Bronchial epithelial cell (primary cell): ENCODE results near the gene LIMS1. TPM values are rescaled to one million over a fixed set of nuclear protein-coding genes. Genes with fewer than 3 reads are reported as not detected.
"Not testable (repeated sequence)": the region's sequence is repeated elsewhere in the genome, so short reads cannot be mapped to it uniquely, and the experiment has no call there.

Source experiments
- DNase-seq: peaks from one replicate; pipeline ENCODE4 v3.0.0-alpha.2; 2010; ENCODE audit warnings: low read depth
- FAIRE-seq: peaks from 2 replicates; lab custom pipeline; 2011; peaks lifted over from hg19 to GRCh38; lab: Jason Lieb, UNC
- H3K27me3 ChIP-seq: 2 replicates; pipeline ENCODE4 v1.5.1; 2011; ENCODE audit warnings: low read length; ENCODE audit not compliant: control insufficient read depth, insufficient read depth
- H3K36me3 ChIP-seq: 2 replicates; pipeline ENCODE4 v1.5.1; 2011; ENCODE audit warnings: low read length; ENCODE audit not compliant: control insufficient read depth, insufficient read depth
- H3K4me3 ChIP-seq: 2 replicates; pipeline ENCODE4 v1.5.1; 2011; ENCODE audit warnings: mild to moderate bottlenecking, low read depth, low read length, control low read depth
- total RNA-seq: library from RNA; depleted of rRNA; stranded (reverse); fragments of >200 nt; gene quantifications from 2 replicates; pipeline ENCODE4 v1.2.1, GENCODE V29; 2014
- TF ChIP-seq, protein P1 (sequence below): IDR thresholded peaks from 2 replicates; pipeline ENCODE4 v1.5.1; 2011; ENCODE audit warnings: mild to moderate bottlenecking, moderate library complexity, low read length, control low read depth, inconsistent platforms; ENCODE audit not compliant: insufficient read depth, severe bottlenecking

LIMS1 gene
- total RNA-seq, 1 donor from 2014 or later: 42.1 TPM

DNA sequence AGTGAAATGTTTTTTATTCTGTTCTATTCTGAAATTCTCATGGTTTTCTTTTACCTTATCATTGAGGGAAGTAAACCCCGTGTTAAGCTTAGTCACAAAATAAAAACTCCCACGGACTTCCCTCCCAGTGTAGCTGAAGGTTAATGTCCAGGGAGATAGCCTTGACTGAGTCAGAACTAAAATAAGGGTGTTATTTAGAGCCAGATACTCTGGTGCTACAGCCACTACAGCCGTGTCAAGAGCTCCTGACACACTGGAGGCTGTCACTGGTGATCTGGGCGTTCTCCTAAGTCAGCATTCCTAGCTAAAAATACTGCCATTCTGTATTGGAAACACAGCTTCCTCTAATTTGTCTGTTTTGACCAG lies 103.0 kb downstream of the LIMS1 start:
- H3K4me3 ChIP-seq: no peak overlapping the region
- TF ChIP-seq, protein P1, sequence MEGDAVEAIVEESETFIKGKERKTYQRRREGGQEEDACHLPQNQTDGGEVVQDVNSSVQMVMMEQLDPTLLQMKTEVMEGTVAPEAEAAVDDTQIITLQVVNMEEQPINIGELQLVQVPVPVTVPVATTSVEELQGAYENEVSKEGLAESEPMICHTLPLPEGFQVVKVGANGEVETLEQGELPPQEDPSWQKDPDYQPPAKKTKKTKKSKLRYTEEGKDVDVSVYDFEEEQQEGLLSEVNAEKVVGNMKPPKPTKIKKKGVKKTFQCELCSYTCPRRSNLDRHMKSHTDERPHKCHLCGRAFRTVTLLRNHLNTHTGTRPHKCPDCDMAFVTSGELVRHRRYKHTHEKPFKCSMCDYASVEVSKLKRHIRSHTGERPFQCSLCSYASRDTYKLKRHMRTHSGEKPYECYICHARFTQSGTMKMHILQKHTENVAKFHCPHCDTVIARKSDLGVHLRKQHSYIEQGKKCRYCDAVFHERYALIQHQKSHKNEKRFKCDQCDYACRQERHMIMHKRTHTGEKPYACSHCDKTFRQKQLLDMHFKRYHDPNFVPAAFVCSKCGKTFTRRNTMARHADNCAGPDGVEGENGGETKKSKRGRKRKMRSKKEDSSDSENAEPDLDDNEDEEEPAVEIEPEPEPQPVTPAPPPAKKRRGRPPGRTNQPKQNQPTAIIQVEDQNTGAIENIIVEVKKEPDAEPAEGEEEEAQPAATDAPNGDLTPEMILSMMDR: no peak
- peaks cover 2% of the 10 kb centered on the region for H3K36me3 ChIP-seq
- FAIRE-seq (no peak), DNase-seq (peak; percentile 67)
- no peaks in the 10 kb centered on the region for H3K27me3 ChIP-seq

DNA sequence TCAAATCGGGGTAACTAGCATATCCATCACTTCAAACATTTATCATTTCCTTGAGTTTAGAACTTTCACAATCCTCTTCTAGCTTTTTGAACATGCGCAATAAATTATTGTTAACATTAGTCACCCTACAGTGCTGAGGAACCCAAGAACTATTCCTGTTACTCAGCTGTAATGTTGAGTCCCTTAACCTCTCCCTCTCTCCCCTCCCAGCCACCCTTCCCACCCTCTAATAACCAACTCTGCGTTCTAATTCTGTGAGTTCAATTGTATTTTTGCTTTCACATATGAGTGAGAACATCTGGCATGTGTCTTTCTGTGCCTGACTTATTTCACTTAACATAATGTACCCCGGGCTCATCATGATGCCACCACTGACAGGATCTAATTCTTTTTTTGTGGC lies 106.5 kb downstream of the LIMS1 start:
- FAIRE-seq (no peak), DNase-seq (peak; percentile 90)

DNA sequence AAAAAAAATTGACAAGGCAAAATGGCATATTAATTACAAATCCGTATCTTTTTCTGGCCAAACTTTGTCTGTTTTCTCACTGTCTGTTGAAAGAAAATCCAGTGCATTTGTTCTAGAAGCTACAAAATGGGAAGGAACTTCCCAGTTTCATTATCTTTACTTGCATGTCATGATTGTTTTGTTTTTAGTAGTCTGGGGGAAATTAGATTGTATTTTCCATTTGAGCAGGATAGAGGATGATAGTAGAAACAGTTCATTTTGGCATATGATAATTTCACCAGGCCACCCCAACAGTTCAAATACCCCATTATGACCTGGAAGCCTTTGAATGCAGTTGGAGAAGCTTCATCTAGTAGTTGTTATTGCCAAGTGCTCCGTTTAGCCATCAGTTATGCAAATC lies 107.5 kb downstream of the LIMS1 start:
- no peak for DNase-seq

More for the DNA sequence above, 106.5 kb downstream of the LIMS1 start:
- no peak overlapping the region for H3K4me3 ChIP-seq
- peaks cover 1% of the 10 kb centered on the region for H3K36me3 ChIP-seq
- TF ChIP-seq, protein P1: no peak
- H3K27me3 ChIP-seq: no peaks in the 10 kb centered on the region

DNA sequence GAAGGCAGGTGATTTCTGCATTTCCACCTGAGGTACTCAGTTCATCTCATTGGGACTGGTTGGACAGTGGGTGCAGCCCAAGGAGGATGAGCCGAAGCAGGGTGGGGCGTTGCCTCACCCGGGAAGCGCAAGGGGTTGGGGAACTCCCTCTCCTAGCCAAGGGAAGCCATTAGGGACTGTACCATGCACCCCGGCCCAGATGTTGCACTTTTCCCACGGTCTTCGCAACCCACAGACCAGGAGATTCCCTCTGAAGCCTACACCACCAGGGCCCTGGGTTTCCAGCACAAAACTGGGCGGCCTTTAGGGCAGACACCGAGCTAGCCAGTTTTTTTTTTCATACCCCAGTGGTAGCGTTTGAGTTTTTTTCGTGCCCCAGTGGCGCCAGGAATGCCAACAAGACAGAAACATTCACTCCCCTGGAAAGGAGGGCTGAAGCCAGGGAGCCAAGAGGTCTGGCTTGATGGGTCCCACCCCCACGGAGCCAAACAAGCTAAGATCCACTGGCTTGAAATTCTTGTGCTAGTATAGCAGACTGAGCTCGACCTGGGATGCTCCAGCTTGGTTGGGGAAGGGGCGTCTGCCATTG lies 109.1 kb downstream of the LIMS1 start:
- no peak overlapping the region for H3K4me3 ChIP-seq
- FAIRE-seq (no peak), DNase-seq (no peak)
- TF ChIP-seq, protein P1: no peak
- no peaks in the 10 kb centered on the region for H3K27me3 ChIP-seq
- peaks cover 1% of the 10 kb centered on the region for H3K36me3 ChIP-seq

More for the DNA sequence above, 107.5 kb downstream of the LIMS1 start:
- TF ChIP-seq, protein P1: no peak
- Histone ChIP-seq H3K4me3 (no peak overlapping the region), H3K36me3 (peaks cover 1% of the 10 kb centered on the region), H3K27me3 (no peaks in the 10 kb centered on the region)
- no peak for FAIRE-seq

DNA sequence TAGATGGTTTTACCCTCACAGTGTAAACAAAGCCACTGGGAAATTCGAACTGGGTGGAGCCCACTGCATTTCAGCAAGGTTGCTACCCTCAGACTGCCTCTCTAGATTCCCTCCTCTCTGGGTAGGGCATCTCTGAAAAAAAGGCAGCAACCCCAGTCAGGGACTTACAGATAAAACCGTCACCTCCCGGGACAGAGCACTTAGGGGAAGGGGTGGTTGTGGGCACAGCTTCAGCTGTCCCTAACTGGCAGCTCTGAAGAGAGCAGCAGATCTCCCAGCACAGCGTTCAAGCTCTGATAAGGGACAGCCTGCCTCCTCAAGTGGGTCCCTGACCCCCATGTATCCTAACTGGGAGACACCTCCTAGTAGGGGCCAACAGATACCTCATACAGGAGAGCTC lies 109.6 kb downstream of the LIMS1 start:
- H3K4me3 ChIP-seq, H3K36me3 ChIP-seq, FAIRE-seq, DNase-seq, H3K27me3 ChIP-seq: not testable (repeated sequence)

DNA sequence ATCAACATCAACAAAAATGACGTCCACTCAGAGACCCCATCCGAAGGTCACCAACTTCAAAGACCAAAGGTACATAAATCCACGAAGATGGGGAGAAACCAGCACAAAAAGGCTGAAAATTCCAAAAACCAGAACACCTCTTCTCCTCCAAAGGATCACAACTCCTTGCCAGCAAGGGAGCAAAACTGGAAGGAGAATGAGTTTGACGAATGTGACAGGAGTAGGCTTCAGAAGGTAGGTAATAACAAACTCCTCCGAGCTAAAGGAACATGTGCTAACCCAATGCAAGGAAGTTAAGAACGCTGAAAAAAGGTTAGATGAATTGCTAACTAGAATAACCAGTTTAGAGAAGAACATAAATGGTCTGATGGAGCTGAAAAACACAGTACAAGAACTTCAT lies 110.2 kb downstream of the LIMS1 start:
- not testable (repeated sequence) for H3K4me3 ChIP-seq, FAIRE-seq, H3K27me3 ChIP-seq, H3K36me3 ChIP-seq, DNase-seq

DNA sequence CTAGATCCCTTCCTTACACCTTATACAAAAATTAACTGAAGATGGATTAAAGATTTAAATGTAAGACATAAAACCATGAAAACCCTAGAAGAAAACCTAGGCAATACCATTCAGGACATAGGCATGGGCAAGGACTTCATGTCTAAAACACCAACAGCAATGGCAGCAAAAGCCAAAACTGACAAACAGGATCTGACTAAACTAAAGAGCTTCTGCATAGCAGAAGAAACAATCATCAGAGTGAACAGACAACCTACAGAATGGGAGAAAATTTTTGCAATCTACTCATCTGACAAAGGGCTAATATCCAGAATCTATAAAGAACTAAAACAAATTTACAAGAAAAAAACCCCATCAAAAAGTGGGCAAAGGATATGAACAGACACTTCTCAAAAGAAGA lies 114.5 kb downstream of the LIMS1 start:
- not testable (repeated sequence) for FAIRE-seq, H3K4me3 ChIP-seq, H3K27me3 ChIP-seq, H3K36me3 ChIP-seq
- peak; percentile 37 for DNase-seq

DNA sequence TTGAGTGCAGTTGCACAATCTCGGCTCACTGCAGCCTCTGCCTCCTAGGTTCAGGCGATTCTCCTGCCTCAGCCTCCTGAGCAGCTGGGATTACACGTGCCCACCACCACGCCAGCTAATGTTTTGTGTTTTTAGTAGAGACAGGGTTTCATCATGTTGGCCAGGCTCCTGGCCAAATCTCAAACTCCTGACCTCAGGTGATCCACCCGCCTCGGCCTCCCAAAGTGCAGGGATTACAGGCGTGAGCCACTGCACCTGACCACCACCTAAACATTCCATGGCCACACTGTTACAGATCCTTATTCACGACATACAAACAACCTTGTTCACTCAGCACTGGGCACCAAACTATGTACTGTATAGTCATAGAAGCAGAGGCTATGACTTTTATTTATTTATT lies 116.2 kb downstream of the LIMS1 start:
- not testable (repeated sequence) for H3K27me3 ChIP-seq, H3K36me3 ChIP-seq, H3K4me3 ChIP-seq, DNase-seq, FAIRE-seq

DNA sequence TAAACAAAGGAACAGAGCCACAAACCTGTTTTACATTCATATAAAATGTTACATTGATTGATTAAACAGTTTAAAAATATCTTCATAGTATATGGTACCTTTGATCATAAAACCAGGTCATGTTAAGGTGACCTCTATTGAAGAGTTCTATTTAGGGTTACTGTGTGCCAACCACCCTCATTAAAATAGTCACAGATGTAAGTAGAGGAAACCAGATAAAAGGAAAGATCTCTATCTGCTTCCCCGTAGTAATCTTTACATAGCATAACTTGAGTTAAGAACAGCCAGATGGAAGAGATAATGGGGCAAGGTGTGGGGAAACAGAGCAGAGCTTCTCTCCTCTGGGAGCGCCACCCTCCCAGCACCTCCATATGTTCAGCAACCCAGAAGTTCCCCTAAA lies 117.2 kb downstream of the LIMS1 start:
- H3K4me3 ChIP-seq, DNase-seq, FAIRE-seq, H3K36me3 ChIP-seq, H3K27me3 ChIP-seq: not testable (repeated sequence)

DNA sequence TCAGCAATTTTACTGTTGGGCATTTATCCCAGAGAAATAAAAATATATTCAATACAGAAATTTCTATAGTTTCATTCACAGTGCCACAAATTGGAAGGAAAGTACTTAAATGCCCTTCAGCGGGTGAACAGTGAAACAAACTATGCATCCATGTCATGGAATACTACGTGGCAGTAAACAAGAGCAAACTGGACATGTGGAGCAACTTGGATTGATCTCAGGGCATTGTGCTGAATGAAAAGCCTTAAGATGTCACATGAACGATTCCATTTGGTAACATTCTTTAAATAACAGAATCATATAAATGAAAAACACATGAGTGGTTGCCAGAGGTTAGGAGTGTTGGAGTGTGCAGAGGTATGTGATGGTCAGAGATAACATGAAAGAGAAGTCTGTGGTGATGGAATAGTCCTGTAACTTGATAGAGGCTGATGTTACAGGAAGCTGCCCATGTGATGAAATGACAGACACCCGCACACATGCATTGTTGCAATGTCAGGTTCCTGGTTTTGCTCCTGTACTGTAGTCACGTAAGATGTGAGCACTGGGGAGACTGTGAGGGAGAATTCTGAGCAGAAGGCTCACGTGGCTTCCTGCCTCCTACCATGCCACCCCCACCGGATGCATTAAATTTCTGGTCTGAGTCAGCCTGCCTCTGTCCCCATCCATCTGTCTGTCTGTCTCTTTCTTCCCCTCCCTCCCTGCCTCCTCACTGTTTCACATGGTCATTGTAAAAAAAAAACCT lies 118.1 kb downstream of the LIMS1 start:
- DNase-seq: peak; percentile 84
- not testable (repeated sequence) for H3K36me3 ChIP-seq, H3K27me3 ChIP-seq, FAIRE-seq, H3K4me3 ChIP-seq
